Stomach (tissue), 9 donors: ENCODE measurements around the gene SLC4A2. TPM values are rescaled to one million over a fixed set of nuclear protein-coding genes. Genes with fewer than 3 reads are reported as not detected.
A peak's percentile ranks its signal among the peaks of the same experiment; 100 is the strongest.

ENCODE experiments used
- DNase-seq, 2 donors: peaks; one replicate each; pipeline versions ENCODE4 v3.0.0 to v3.0.0-alpha.2; 2013 to 2019
- H3K27ac ChIP-seq, 5 donors: fragments of 200-600 bp in 4 of 5; sonication (generic) in 4 of 5; one replicate each; pipeline ENCODE4 v1.5.1; 2013 to 2019; ENCODE audit warnings: mild to moderate bottlenecking in 1 of 5, moderate library complexity in 1 of 5
- H3K27me3 ChIP-seq, 3 donors: fragments of 200-600 bp; sonication (generic); one replicate each; pipeline ENCODE4 v1.5.1; 2017 to 2019; ENCODE audit warnings: mixed run types in 1 of 3
- H3K36me3 ChIP-seq, 4 donors: fragments of 200-600 bp; sonication (generic); 1 replicate in 3 of 4; 2 replicates in 1 of 4; pipeline ENCODE4 v1.5.1; 2016 to 2019
- H3K4me1 ChIP-seq, 4 donors: fragments of 200-600 bp; sonication (generic); one replicate each; pipeline ENCODE4 v1.5.1; 2016 to 2019
- H3K4me3 ChIP-seq, 4 donors: fragments of 200-600 bp; sonication (generic) in 3 of 4; one replicate each; pipeline ENCODE4 v1.5.1; 2016 to 2019; ENCODE audit warnings: mild to moderate bottlenecking in 1 of 4
- H3K9me3 ChIP-seq, 4 donors: fragments of 200-600 bp; sonication (generic); one replicate each; pipeline ENCODE4 v1.5.1; 2016 to 2019
- CTCF ChIP-seq, 7 experiments: fragments of 450-650 bp in 4 of 7; fragments of 200-600 bp in 3 of 7; sonication (generic) in 3 of 7; IDR thresholded peaks; one replicate each; pipeline ENCODE4 v1.5.1; 2016 to 2019; ENCODE audit warnings: antibody characterized with exemption in 7 of 7, control low read depth in 2 of 7, mild to moderate bottlenecking in 1 of 7
- EP300 ChIP-seq: sonication (generic); formaldehyde crosslinking; IDR thresholded peaks from one replicate; pipeline ENCODE4 v1.6.1; 2017; ENCODE audit warnings: antibody characterized with exemption
- POLR2A ChIP-seq, 4 donors: fragments of 450-650 bp; IDR thresholded peaks; one replicate each; pipeline ENCODE4 v1.6.1; 2016; ENCODE audit warnings: antibody characterized with exemption in 4 of 4, control low read depth in 2 of 4, mild to moderate bottlenecking in 1 of 4, moderate library complexity in 1 of 4
- POLR2AphosphoS5 ChIP-seq, 3 donors: sonication (generic); formaldehyde crosslinking; IDR thresholded peaks; one replicate each; pipeline ENCODE4 v1.6.1; 2016; ENCODE audit warnings: antibody characterized with exemption in 3 of 3
- WGBS, 5 donors: extraction: QIAGEN DNeasy Blood & Tissue Kit in 3 of 5; methylation state at CpG; one replicate each; pipeline versions ENCODE4 v1.1.5 to v1.1.7; 2013 to 2018; 5-methylcytosine and 5-hydroxymethylcytosine counted together
- intact Hi-C: fragments of 100-400 bp; cut with DNase I; formaldehyde crosslinking; loops from one replicate; pipeline ENCODE4 v1.15.1; 2023; ENCODE audit warnings: low total_unique reads
- polyA plus RNA-seq, 3 donors: library from polyadenylated mRNA; stranded (reverse); fragments of 200-250 nt; gene quantifications; one replicate each; pipeline ENCODE4 v1.2.3, GENCODE V29; 2013
- total RNA-seq, 5 donors: library from RNA; depleted of rRNA; stranded (reverse); fragments of >200 nt; gene quantifications; one replicate each; pipeline versions ENCODE4 v1.1.0 to v1.2.3, GENCODE V29; 2014 to 2016
- donor health status: healthy with polysubstance abuse.
- donor health status: Bipolar disorder and iron deficiency.
- donor health status: healthy.

SLC4A2 gene
- total and polyA plus RNA-seq, 8 donors, result 65.9 to 296 (median 126) TPM

GRCh38 chr7:151087245-151088018 lies 28.0 kb downstream of the SLC4A2 start:
- H3K27ac ChIP-seq, result peak overlapping the region; percentile 84 to 97 (median 90)
- intact Hi-C loops, result no loop called here
- H3K4me1 ChIP-seq, result peaks cover 45 to 80% (median 77%) of the 10 kb centered on the region in 4 donors
- no peaks in the 10 kb centered on the region for H3K9me3 ChIP-seq
- TF ChIP-seq POLR2AphosphoS5 (IDR thresholded peaks at IDR 0.05), result peak in 1 of 3 donors; percentile 5
- peak in 3 of 7 experiments; percentile 14 to 42 (median 17) for TF ChIP-seq CTCF (IDR thresholded peaks at IDR 0.05)
- TF ChIP-seq POLR2A (IDR thresholded peaks at IDR 0.05), result no peak
- TF ChIP-seq EP300, result no peak
- peak overlapping the region; percentile 74 to 93 (median 86) for H3K4me3 ChIP-seq
- peaks cover 0 to 7% (median 6%) of the 10 kb centered on the region in 4 donors for H3K36me3 ChIP-seq
- H3K27me3 ChIP-seq, result no peaks in the 10 kb centered on the region
- DNase-seq, result peak; percentile 64 to 86
- 1 to 5% (median 2%) methylated on average over 5 to 70 of the region's 70 CpGs for WGBS, 5 donors

GRCh38 chr7:151088019-151088855 lies 28.8 kb downstream of the SLC4A2 start:
- WGBS, 5 donors, result 35 to 50% (median 49%) methylated on average over 15 to 16 of the region's 16 CpGs
- Histone ChIP-seq H3K27ac (peak overlapping the region; percentile 84 to 97 (median 90)), H3K4me1 (peaks cover 41 to 82% (median 74%) of the 10 kb centered on the region in 4 donors), H3K4me3 (peak overlapping the region; percentile 74 to 93 (median 86)), H3K27me3 (no peaks in the 10 kb centered on the region), H3K36me3 (peaks cover 0 to 9% (median 7%) of the 10 kb centered on the region in 4 donors), H3K9me3 (no peaks in the 10 kb centered on the region)
- intact Hi-C loops, result no loop called here
- TF ChIP-seq EP300 (no peak), POLR2A (IDR thresholded peaks at IDR 0.05) (no peak), POLR2AphosphoS5 (IDR thresholded peaks at IDR 0.05) (no peak), CTCF (IDR thresholded peaks at IDR 0.05) (no peak)
- no peak for DNase-seq

GRCh38 chr7:151088856-151089699 lies 29.7 kb downstream of the SLC4A2 start:
- Histone ChIP-seq H3K36me3 (peaks cover 0 to 12% (median 7%) of the 10 kb centered on the region in 4 donors), H3K27ac (peak overlapping the region; percentile 84 to 97 (median 90)), H3K4me1 (peaks cover 35 to 81% (median 66%) of the 10 kb centered on the region in 4 donors), H3K27me3 (no peaks in the 10 kb centered on the region), H3K4me3 (peak overlapping the region; percentile 74 to 93 (median 86)), H3K9me3 (no peaks in the 10 kb centered on the region)
- intact Hi-C loops, result no loop called here
- DNase-seq, result peak; percentile 62 to 91
- WGBS, 5 donors, result 13 to 34% (median 16%) methylated on average over 30 of the region's 30 CpGs
- TF ChIP-seq CTCF (IDR thresholded peaks at IDR 0.05) (no peak), POLR2AphosphoS5 (IDR thresholded peaks at IDR 0.05) (peak in 2 of 3 donors; percentile 6 to 34), EP300 (no peak), POLR2A (IDR thresholded peaks at IDR 0.05) (no peak)
